ENCODE results near the gene LRG1.

Gene LRG1, protein sequence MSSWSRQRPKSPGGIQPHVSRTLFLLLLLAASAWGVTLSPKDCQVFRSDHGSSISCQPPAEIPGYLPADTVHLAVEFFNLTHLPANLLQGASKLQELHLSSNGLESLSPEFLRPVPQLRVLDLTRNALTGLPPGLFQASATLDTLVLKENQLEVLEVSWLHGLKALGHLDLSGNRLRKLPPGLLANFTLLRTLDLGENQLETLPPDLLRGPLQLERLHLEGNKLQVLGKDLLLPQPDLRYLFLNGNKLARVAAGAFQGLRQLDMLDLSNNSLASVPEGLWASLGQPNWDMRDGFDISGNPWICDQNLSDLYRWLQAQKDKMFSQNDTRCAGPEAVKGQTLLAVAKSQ

DNA sequence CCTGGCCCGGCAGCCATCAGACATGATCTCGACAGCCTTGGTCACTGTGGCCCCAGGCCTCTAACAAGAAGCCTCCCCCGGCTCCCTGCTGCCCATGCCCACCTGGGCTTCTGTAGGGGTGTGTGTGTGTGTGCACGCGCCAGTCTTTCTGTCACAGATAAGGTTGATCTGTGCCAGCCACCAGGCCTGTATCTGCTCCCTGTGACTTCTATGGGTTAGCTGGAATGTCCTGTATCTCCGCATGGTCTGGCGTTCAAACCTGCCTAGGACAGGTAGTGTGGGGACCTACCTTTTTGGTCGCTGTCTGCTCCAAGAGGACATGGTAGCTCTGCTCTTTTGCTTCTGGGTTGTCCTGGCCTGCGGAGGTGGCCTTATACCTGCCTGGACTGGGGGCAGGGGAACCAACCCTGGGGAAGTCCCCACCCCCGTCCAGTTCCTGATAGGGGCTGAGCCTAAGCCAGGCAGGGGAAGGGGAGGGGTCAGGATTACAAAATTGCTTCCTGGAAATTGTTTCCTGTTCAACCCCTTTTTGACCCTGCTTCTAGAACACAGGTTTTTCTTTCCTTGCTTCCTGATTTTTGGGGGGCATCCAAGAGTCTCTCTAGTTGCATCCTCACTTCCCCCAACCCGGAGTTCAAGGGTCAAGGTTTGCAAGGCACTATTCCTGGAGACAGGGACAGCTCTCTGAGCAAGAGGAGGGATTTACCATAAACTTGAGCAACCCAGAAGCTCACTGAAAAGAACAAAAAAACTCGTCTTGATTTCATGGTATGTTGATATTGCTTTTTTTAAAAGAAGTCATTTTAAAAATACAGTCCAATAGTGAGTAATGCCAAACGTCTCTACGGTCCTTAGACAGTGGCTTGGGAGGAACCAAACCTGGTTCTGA, at the start of gene LRG1:
Gene LRG1, minus strand, starts transcription at position 344 of the 889 bp plus-strand sequence. Its CDS starts 23 bp downstream, at position 321.
- H3K4me1 Mint-ChIP-seq (ENCODE audit: low read depth): peaks cover 13% of the 10 kb centered on the region
- no peaks in the 10 kb centered on the region for H3K36me3 Mint-ChIP-seq (ENCODE audit: low read depth)
- H3K9me3 Mint-ChIP-seq: peaks cover 3% of the 10 kb centered on the region
- H3K4me3 Mint-ChIP-seq: no peak within 1 kb of the TSS
- peak within 1 kb of the TSS; percentile 54 for H3K27ac Mint-ChIP-seq
- peaks cover 8% of the 10 kb centered on the region for H3K27me3 Mint-ChIP-seq

DNA sequence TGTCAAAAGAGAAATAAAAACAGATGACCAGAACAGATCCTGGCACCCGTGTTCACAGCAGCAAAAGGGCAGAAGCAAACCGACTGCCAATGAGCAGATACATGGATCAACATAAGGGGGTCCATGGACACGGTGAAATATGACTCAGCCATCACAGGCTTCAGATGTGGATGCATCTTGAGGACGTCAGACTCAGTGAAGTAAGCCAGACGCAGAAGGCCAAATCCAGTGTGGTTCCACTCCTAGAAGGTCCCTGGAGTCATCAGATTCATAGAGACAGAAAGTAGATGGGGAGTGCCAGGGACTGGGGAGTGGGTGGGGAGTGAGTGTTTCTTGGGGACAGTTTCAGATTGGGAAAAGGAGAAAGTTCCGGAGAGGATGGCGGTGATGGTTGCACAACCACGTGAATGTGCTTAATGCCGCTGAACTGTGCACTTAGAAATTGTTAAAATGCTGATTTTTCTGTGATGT, 48.5 kb upstream of the LRG1 start:
- no peaks in the 10 kb centered on the region for H3K9me3 Mint-ChIP-seq
- no peaks in the 10 kb centered on the region for H3K4me1 Mint-ChIP-seq (ENCODE audit: low read depth)
- no peaks in the 10 kb centered on the region for H3K36me3 Mint-ChIP-seq (ENCODE audit: low read depth)
- H3K27me3 Mint-ChIP-seq: peaks cover 41% of the 10 kb centered on the region
- no peak overlapping the region for H3K4me3 Mint-ChIP-seq
- no peak overlapping the region for H3K27ac Mint-ChIP-seq

DNA sequence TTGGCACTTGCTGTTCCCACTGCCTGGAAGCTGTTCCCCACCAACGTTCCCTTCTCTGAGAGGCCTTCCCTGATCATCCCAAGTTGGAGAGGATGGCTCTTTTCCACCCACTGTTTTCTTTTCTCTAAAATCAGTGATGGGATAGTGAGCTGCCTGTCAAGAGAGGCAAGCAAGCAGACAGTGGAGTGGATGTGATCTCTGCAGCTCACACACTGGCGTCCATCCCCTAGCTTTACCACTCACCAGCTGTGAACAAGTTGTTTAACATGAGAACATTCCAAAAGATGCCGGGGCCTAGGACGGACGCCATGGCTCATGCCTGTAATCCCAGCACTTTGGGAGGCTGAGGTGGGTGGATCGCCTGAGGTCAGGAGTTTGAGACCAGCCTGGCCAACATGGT, 47.7 kb upstream of the LRG1 start:
- H3K9me3 Mint-ChIP-seq: no peaks in the 10 kb centered on the region

DNA sequence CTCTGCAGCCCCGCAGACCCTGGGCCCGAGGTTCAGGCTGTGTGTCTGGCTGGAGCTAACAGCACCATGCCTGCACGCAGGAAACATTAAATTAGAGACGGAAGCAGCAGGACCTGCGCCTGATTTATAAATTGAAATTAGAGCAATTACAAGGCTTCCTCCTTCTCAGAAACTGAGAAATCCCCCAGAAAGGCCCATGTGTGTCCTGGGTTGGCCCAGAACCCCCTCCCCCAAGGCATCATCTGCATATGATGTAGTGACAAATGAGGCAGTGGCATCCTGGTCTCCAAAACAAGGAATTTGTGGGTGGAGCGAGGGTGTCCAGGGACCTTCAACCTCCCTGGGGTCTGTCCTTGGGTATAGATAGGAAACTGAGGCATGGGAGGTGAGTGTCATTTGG, 46.9 kb upstream of the LRG1 start:
- H3K4me1 Mint-ChIP-seq (ENCODE audit: low read depth): peaks cover 7% of the 10 kb centered on the region
- H3K9me3 Mint-ChIP-seq: no peaks in the 10 kb centered on the region
- no peaks in the 10 kb centered on the region for H3K36me3 Mint-ChIP-seq (ENCODE audit: low read depth)
- H3K4me3 Mint-ChIP-seq: no peak overlapping the region
- peaks cover 49% of the 10 kb centered on the region for H3K27me3 Mint-ChIP-seq
- H3K27ac Mint-ChIP-seq: no peak overlapping the region

More for the DNA sequence above, 47.7 kb upstream of the LRG1 start:
- peaks cover under 1% of the 10 kb centered on the region for H3K4me1 Mint-ChIP-seq (ENCODE audit: low read depth)
- H3K27ac Mint-ChIP-seq: no peak overlapping the region
- H3K27me3 Mint-ChIP-seq: peaks cover 43% of the 10 kb centered on the region
- H3K4me3 Mint-ChIP-seq: no peak overlapping the region
- H3K36me3 Mint-ChIP-seq (ENCODE audit: low read depth): no peaks in the 10 kb centered on the region

DNA sequence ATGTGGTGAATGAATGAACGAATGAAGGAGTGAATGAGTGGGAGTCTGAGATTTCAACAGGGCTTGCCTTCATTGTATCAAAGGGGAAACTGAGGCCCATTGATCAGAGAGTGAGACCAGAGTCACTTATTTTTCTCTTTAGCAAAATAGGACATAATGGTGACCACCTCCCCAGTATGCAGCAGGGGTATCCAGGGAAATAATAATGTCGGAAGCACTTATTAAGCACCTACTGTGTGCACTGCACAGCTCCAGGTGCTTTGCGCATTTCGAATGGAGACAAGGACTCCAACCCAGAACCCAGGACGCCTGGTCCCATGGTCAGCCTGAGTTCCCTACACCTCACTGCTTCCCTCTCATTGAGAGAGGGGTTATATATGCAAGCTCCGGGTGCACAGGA, 46.4 kb upstream of the LRG1 start:
- Mint-ChIP-seq H3K27me3 (peaks cover 45% of the 10 kb centered on the region), H3K4me3 (no peak overlapping the region), H3K9me3 (no peaks in the 10 kb centered on the region)

DNA sequence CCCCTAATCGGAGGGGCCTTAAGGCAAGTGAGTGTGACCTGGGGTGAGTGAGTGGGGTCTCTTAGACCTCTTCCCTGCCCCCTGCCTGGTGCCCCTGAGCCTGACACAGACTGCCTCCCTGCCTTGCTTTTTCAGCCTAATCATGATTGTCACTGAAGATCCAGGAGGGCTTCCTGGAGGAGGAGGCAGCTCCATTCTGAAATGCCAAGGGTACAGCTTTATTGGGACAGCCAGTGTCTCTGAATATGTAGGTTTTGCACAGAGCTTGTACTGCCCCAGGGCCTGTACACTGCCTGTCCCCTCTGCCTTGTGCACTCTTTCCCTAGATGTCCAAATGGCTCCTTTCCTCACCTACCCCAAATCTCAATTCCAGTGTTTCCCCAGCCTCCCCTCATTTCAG, 45.7 kb upstream of the LRG1 start:
- H3K9me3 Mint-ChIP-seq: no peaks in the 10 kb centered on the region
- peaks cover 39% of the 10 kb centered on the region for H3K27me3 Mint-ChIP-seq
- H3K27ac Mint-ChIP-seq: no peak overlapping the region
- no peak overlapping the region for H3K4me3 Mint-ChIP-seq
- peaks cover 7% of the 10 kb centered on the region for H3K4me1 Mint-ChIP-seq (ENCODE audit: low read depth)
- H3K36me3 Mint-ChIP-seq (ENCODE audit: low read depth): no peaks in the 10 kb centered on the region

More for the DNA sequence above, 46.4 kb upstream of the LRG1 start:
- no peaks in the 10 kb centered on the region for H3K36me3 Mint-ChIP-seq (ENCODE audit: low read depth)
- H3K27ac Mint-ChIP-seq: no peak overlapping the region
- H3K4me1 Mint-ChIP-seq (ENCODE audit: low read depth): peaks cover 7% of the 10 kb centered on the region

DNA sequence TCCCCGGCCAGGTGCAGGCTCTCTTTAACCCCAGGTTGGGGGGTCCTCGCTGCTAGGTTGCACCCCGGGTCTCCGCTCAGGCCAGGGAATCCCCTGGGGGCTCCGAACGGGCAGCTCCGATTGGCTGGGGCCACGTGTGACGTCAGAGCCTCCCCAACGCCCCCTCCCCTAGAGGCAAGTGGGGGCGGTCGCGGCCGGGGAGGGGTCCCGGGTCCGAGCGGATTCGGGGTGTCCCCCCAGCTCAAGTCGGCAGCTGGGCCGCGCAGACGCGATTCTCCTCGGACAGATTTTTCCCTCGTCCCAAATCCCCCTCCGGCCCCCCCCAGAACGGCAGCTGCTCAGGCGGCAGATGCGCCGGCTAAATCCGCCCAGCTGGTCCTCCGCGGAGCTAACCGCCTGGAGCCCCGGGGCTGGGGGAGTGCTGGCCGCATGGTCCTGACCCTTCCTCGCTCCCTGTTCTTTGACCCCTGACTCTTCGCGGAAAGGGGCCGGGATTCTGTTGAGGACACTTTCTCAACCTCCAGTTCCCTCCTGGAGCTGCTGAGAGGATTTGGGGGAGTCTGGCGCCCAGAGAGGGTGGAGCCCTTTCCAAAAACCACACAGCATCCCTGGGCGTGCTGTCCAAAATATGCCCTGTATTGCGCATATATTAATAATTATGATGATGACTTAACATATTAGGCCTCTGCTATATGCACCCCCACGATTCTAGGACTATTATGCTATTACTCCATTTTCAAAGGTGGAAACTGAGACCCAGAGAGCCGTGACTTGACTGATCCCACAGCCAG, 45.0 kb upstream of the LRG1 start:
- Mint-ChIP-seq H3K27ac (no peak overlapping the region), H3K36me3 (ENCODE audit: low read depth) (no peaks in the 10 kb centered on the region), H3K4me3 (no peak overlapping the region), H3K9me3 (no peaks in the 10 kb centered on the region), H3K4me1 (ENCODE audit: low read depth) (peaks cover 7% of the 10 kb centered on the region), H3K27me3 (peaks cover 37% of the 10 kb centered on the region)

DNA sequence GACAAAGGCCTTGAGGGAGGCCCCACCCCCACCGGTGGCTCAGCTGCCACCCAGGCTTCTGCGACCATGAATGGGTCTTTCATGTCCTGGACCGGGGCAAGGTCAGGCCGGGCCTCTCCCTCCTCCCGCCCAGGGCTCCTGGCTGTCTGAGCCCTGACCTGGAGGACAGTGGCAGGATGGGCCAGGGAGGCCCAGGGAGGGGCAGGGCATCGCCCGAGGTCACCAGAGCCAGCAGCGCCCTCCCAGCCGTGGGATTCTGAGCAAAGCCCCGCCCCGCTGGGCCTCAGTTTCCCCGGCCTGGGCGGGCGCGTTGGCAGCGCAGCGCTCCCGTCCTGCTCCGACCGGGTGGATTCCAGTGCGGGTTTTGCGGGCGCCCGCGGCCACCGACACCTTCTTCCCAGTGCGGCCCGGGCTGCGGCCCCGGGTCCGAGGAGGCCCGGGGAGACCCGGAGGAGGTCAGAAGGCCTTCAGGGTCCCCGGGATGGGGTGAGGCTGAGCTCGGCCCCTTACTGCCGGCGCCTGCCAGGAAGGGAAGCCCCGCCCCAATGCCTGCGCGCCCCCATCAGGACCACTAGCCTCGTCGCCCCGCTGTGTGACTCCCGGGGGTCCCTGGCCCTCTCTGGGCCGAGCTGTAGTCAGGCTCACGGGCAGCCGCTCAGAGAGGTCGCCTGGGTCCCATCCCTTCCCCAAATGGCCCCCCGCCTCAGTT, 44.3 kb upstream of the LRG1 start:
- Mint-ChIP-seq H3K4me3 (no peak overlapping the region), H3K36me3 (ENCODE audit: low read depth) (no peaks in the 10 kb centered on the region), H3K27me3 (peaks cover 40% of the 10 kb centered on the region), H3K4me1 (ENCODE audit: low read depth) (peaks cover 7% of the 10 kb centered on the region), H3K27ac (no peak overlapping the region), H3K9me3 (no peaks in the 10 kb centered on the region)

DNA sequence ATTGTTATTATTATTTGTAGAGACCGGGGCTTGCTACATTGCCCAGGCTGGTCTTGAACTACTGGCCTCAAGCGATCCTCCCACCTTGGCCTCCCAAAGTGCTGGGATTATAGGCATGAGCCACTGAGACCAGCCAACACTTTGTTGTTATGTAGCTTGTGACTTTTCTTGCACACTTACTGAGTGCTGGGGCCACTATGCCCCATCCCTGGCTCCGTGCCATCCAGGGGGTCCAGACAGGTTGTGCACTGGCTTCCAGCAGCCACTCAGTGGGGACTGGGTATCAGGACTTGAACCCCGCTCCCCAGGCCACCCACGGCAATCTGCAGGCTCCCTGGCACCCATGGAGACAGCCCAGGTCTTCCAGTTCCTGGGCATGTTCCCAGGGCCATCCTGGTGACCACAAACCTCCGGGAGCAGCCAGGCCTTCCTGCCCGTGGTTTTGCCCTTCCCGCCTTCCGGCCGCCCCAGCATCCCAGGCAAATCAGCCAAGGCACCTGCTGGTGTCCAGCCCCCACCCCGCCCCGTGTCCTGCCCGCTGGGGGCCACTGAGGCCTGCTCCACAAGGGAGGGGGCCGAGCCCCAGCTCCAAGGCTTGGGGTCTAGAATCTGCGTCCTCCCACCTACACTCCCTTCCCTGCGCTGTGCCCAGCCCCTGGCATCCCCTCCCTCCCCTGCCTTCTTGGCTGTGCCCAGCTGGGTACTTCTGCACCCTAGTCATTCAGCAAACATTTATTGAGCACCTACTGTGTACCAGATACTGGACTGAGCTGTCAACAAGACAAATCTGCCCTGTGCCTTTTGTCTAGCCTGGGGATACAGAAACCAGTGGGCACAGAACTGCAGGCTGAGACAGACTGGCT, 43.4 kb upstream of the LRG1 start:
- peaks cover 7% of the 10 kb centered on the region for H3K4me1 Mint-ChIP-seq (ENCODE audit: low read depth)
- H3K4me3 Mint-ChIP-seq: no peak overlapping the region
- no peak overlapping the region for H3K27ac Mint-ChIP-seq
- H3K9me3 Mint-ChIP-seq: no peaks in the 10 kb centered on the region
- H3K27me3 Mint-ChIP-seq: peaks cover 45% of the 10 kb centered on the region
- H3K36me3 Mint-ChIP-seq (ENCODE audit: low read depth): no peaks in the 10 kb centered on the region

DNA sequence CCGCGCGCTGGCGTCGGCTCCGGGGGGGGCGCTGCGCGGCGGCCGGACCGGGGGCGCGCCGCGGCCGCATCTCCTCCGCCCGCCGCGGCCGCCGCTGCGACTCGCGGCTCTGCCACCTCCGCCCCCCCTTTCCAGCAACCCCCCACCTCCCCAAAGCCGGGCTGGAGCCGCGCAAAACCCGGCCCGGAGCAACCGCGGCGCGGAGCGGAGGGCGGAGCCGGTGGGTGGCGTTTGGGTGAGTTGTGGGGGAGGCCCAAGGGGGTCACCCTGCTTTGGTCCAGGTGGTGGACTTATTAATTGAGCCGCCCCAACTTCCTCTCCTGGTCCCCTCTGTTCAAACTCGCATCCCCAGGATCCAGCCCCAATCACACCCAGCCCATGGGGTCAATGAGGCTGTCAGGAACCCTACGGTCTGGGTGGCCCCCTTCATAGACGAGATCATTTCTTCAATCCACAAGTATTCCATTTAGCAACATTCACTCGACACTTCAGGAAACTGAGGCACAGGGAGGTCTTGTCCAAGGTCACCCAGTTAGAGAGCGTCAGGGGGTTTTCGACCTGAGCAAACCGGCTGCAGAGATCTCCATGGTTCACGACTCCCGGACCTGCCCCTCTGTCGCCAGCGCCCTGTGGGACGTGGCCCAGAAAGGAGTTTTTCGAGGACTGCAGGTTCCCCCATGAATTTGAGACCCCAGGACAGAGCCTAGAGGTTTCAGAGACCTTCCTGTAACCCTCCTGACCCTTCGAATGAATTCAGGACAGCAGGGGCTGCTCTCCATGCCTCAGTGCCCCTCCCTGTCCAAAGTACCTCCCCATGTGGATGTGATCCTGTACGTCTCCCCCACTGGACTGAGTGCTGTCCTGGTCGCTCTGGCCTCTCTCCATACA, 42.1 kb upstream of the LRG1 start:
- no peak overlapping the region for H3K27ac Mint-ChIP-seq
- peaks cover 7% of the 10 kb centered on the region for H3K4me1 Mint-ChIP-seq (ENCODE audit: low read depth)
- no peaks in the 10 kb centered on the region for H3K36me3 Mint-ChIP-seq (ENCODE audit: low read depth)
- H3K4me3 Mint-ChIP-seq: no peak overlapping the region
- no peaks in the 10 kb centered on the region for H3K9me3 Mint-ChIP-seq
- peaks cover 43% of the 10 kb centered on the region for H3K27me3 Mint-ChIP-seq

DNA sequence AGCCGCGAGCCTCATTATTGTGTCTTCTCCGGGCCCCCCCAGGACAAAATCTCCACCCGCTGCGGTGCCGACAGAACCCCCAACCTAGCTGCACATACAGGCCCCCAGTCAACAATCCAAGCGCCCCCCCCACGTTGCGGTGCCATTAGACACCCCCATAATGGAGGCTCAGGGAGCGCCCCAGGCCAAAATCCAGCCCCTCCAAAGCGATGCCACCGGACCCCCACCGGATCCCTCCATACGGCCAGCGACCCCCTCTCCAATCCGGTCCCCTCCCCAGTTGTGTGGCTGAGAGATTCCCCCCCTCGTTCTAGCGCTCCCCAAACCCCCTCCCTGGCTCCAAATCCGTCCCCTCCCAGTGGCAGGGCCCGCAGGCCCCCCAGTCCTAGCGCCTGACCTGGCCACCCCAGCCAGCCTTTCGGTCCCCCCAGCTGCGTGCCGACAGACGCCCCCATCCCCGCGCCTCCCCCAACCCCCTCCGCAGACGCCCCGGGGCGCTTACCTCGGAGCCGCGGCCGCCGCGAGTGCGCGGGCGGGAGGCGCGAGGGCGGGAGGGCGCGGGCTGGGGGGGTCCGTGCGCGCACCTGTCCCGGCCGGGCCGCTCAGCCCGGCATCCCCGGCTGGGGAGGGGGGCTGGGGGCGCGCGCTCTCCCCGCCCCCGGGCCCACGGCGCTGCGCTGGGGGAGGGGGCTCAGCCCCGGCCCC, 41.3 kb upstream of the LRG1 start:
- peaks cover 7% of the 10 kb centered on the region for H3K4me1 Mint-ChIP-seq (ENCODE audit: low read depth)
- H3K27me3 Mint-ChIP-seq: peaks cover 48% of the 10 kb centered on the region
- H3K27ac Mint-ChIP-seq: no peak overlapping the region
- H3K36me3 Mint-ChIP-seq (ENCODE audit: low read depth): no peaks in the 10 kb centered on the region
- no peak overlapping the region for H3K4me3 Mint-ChIP-seq
- no peaks in the 10 kb centered on the region for H3K9me3 Mint-ChIP-seq
